Measurements from ENCODE around the gene FUT8.
"Not testable (repeated sequence)": the region's sequence is repeated elsewhere in the genome, so short reads cannot be mapped to it uniquely, and the experiment has no call there.

The FUT8 gene

GRCh38 chr14:65419593-65420252 is 7.2 kb downstream of the FUT8 start:
- DNase-seq: no peak

- DNase-seq: no peak
Observed at GRCh38 chr14:65421201-65421981, 8.9 kb downstream of the FUT8 start.

- DNase-seq: no peak
Observed at GRCh38 chr14:65422088-65422834, 9.7 kb downstream of the FUT8 start.

- no peak for DNase-seq
Observed at GRCh38 chr14:65423982-65424381, 11.5 kb downstream of the FUT8 start.

GRCh38 chr14:65424531-65424930 is 12.0 kb downstream of the FUT8 start:
- DNase-seq: no peak

GRCh38 chr14:65425885-65426284 is 13.4 kb downstream of the FUT8 start:
- no peak for DNase-seq

GRCh38 chr14:65426902-65427301 is 14.4 kb downstream of the FUT8 start:
- not testable (repeated sequence) for DNase-seq

- no peak for DNase-seq
Observed at GRCh38 chr14:65428691-65429090, 16.2 kb downstream of the FUT8 start.

GRCh38 chr14:65429757-65430156 is 17.2 kb downstream of the FUT8 start:
- DNase-seq: no peak

- DNase-seq: no peak
Observed at GRCh38 chr14:65431245-65431644, 18.7 kb downstream of the FUT8 start.

GRCh38 chr14:65431951-65432350 is 19.4 kb downstream of the FUT8 start:
- no peak for DNase-seq

GRCh38 chr14:65432361-65432948 is 19.9 kb downstream of the FUT8 start:
- DNase-seq: no peak

GRCh38 chr14:65433157-65433556 is 20.6 kb downstream of the FUT8 start:
- DNase-seq: no peak

GRCh38 chr14:65433646-65434045 is 21.1 kb downstream of the FUT8 start:
- no peak for DNase-seq

GRCh38 chr14:65434216-65434850 is 21.8 kb downstream of the FUT8 start:
- DNase-seq: no peak

GRCh38 chr14:65438266-65438933 is 25.9 kb downstream of the FUT8 start:
- no peak for DNase-seq

GRCh38 chr14:65439117-65439516 is 26.6 kb downstream of the FUT8 start:
- DNase-seq: no peak

GRCh38 chr14:65440230-65440629 is 27.7 kb downstream of the FUT8 start:
- no peak for DNase-seq

GRCh38 chr14:65444230-65444629 is 31.7 kb downstream of the FUT8 start:
- DNase-seq: no peak

- no peak for DNase-seq
Observed at GRCh38 chr14:65446159-65446558, 33.6 kb downstream of the FUT8 start.

- no peak for DNase-seq
Observed at GRCh38 chr14:65449647-65450046, 37.1 kb downstream of the FUT8 start.

- no peak for DNase-seq
Observed at GRCh38 chr14:65453807-65454480, 41.4 kb downstream of the FUT8 start.

Data from activated CD4-positive, alpha-beta T cell treated with anti-CD3 and anti-CD28 coated beads, Interleukin-2, amount 50 U/mL, for 1 hour (primary cell).